GM23338 (cell line): Measurements from ENCODE around the gene FGF21. TPM values are rescaled to one million over a fixed set of nuclear protein-coding genes. Genes with fewer than 3 reads are reported as not detected.

ENCODE experiments used
- ATAC-seq: fragments of 200-7000 bp; cut with Tn5 transposase; 3 replicates; pipeline ENCODE4 v1.9.1; 2020
- DNase-seq: peaks from one replicate; pipeline ENCODE4 v3.0.0-alpha.2; 2015; ENCODE audit warnings: low spot score
- H2AFZ ChIP-seq: fragments of 200-600 bp; sonication (generic); 2 replicates; pipeline ENCODE4 v1.8.0; 2016; ENCODE audit warnings: antibody characterized with exemption, mild to moderate bottlenecking, moderate library complexity
- H3F3A ChIP-seq: fragments of 200-600 bp; sonication (generic); replicated peaks from 2 replicates; pipeline ENCODE4 v1.8.0; 2017; ENCODE audit warnings: antibody characterized with exemption, mixed run types, low read depth
- H3K27ac ChIP-seq: fragments of 200-600 bp; sonication (generic); 2 replicates; pipeline ENCODE4 v1.6.1; 2016; ENCODE audit warnings: low read depth
- H3K27me3 ChIP-seq: fragments of 200-600 bp; sonication (generic); 2 replicates; pipeline ENCODE4 v1.8.0; 2016; ENCODE audit warnings: mild to moderate bottlenecking, mixed run types, moderate library complexity; ENCODE audit not compliant: insufficient read depth
- H3K36me3 ChIP-seq: fragments of 200-600 bp; sonication (generic); 2 replicates; pipeline ENCODE4 v1.8.0; 2016; ENCODE audit warnings: mild to moderate bottlenecking; ENCODE audit not compliant: insufficient read depth
- H3K4me1 ChIP-seq: fragments of 200-600 bp; sonication (generic); 2 replicates; pipeline ENCODE4 v1.8.0; 2016; ENCODE audit warnings: mild to moderate bottlenecking, moderate library complexity; ENCODE audit not compliant: insufficient read depth
- H3K4me2 ChIP-seq: fragments of 200-600 bp; sonication (generic); 2 replicates; pipeline ENCODE4 v1.7.1; 2017; ENCODE audit warnings: mixed run types
- H3K4me3 ChIP-seq: fragments of 200-600 bp; sonication (generic); 2 replicates; pipeline ENCODE4 v1.6.1; 2016; ENCODE audit warnings: mixed run types
- H3K79me2 ChIP-seq: fragments of 200-600 bp; sonication (generic); replicated peaks from 2 replicates; pipeline ENCODE4 v1.8.0; 2017; ENCODE audit warnings: mild to moderate bottlenecking; ENCODE audit not compliant: insufficient read depth
- H3K9me2 ChIP-seq: fragments of 200-600 bp; sonication (generic); 2 replicates; pipeline ENCODE4 v1.8.0; 2017; ENCODE audit not compliant: insufficient read depth
- H4K20me1 ChIP-seq: fragments of 200-600 bp; sonication (generic); replicated peaks from 2 replicates; pipeline ENCODE4 v1.8.0; 2017; ENCODE audit warnings: mild to moderate bottlenecking; ENCODE audit not compliant: insufficient read depth
- H3K27ac Mint-ChIP-seq: 2 replicates; pipeline ENCODE4 v1.8.0; 2020; ENCODE audit warnings: inconsistent platforms, mild to moderate bottlenecking, moderate library complexity, mixed read lengths
- H3K27me3 Mint-ChIP-seq: 3 replicates; pipeline ENCODE4 v1.8.0; 2022; ENCODE audit warnings: low read depth, mild to moderate bottlenecking, moderate library complexity, mixed read lengths, inconsistent platforms; ENCODE audit not compliant: insufficient read depth, poor library complexity
- H3K36me3 Mint-ChIP-seq: 3 replicates; pipeline ENCODE4 v1.8.0; 2021; ENCODE audit warnings: low read depth, mild to moderate bottlenecking, inconsistent platforms, moderate library complexity, mixed read lengths
- H3K4me1 Mint-ChIP-seq: 3 replicates; pipeline ENCODE4 v1.8.0; 2020; ENCODE audit warnings: mild to moderate bottlenecking, inconsistent platforms, mixed read lengths
- H3K4me3 Mint-ChIP-seq: 3 replicates; pipeline ENCODE4 v1.8.0; 2021; ENCODE audit warnings: moderate library complexity, mild to moderate bottlenecking, inconsistent platforms, mixed read lengths
- H3K9me3 Mint-ChIP-seq: 3 replicates; pipeline ENCODE4 v1.8.0; 2020; ENCODE audit warnings: moderate library complexity, mild to moderate bottlenecking, inconsistent platforms, mixed read lengths
- CREB1 ChIP-seq: fragments of 250-450 bp; sonication (Bioruptor Pico); IDR thresholded peaks from 2 replicates; pipeline ENCODE4 v1.5.0; 2020; ENCODE audit warnings: low read depth, mild to moderate bottlenecking, moderate library complexity
- EZH2phosphoT487 ChIP-seq: fragments of 200-600 bp; sonication (generic); IDR thresholded peaks from one replicate; pipeline ENCODE4 v1.8.1; 2018; ENCODE audit warnings: antibody characterized with exemption; ENCODE audit not compliant: unreplicated experiment
- JUNB ChIP-seq: IDR thresholded peaks from one replicate; pipeline ENCODE4 v1.6.1; 2016; ENCODE audit warnings: antibody characterized with exemption; ENCODE audit not compliant: unreplicated experiment
- NANOG ChIP-seq: IDR thresholded peaks from 2 replicates; pipeline ENCODE4 v1.6.1; 2016; ENCODE audit warnings: antibody characterized with exemption, borderline replicate concordance
- POLR2AphosphoS5 ChIP-seq: IDR thresholded peaks from 2 replicates; pipeline ENCODE4 v1.6.1; 2016; ENCODE audit warnings: antibody characterized with exemption, low read depth
- STAT1 ChIP-seq: IDR thresholded peaks from one replicate; pipeline ENCODE4 v1.6.1; 2016; ENCODE audit warnings: antibody characterized with exemption; ENCODE audit not compliant: unreplicated experiment
- ZNF331 ChIP-seq: fragments of 250-450 bp; sonication (Bioruptor Pico); IDR thresholded peaks from 2 replicates; pipeline ENCODE4 v1.5.0; 2020; ENCODE audit warnings: low read depth, mild to moderate bottlenecking, moderate library complexity
- polyA plus RNA-seq: library from polyadenylated mRNA; unstranded; fragments of >200 nt; fragmentation: Nextera tagmentation; extraction: Ambion mirVana; gene quantifications from 2 replicates; pipeline ENCODE4 v1.2.1, GENCODE V29; 2016
- total RNA-seq: library from RNA; depleted of rRNA; stranded (reverse); fragments of >200 nt; shearing (Covaris generic); gene quantifications from 2 replicates; pipeline ENCODE4 v1.2.3, GENCODE V29; 2014
- TF ChIP-seq, protein P1 (sequence below): fragments of 250-450 bp; sonication (Bioruptor Pico); IDR thresholded peaks from 2 replicates; pipeline ENCODE4 v1.5.0; 2020; ENCODE audit warnings: mild to moderate bottlenecking, moderate library complexity
- TF ChIP-seq, protein P2 (sequence below): IDR thresholded peaks from 2 replicates; pipeline ENCODE4 v1.6.1; 2016; ENCODE audit warnings: antibody characterized with exemption
- TF ChIP-seq, protein P3 (sequence below): IDR thresholded peaks from one replicate; pipeline ENCODE4 v1.6.1; 2018; ENCODE audit warnings: antibody characterized with exemption; ENCODE audit not compliant: unreplicated experiment

The FGF21 gene
- total and polyA plus RNA-seq, 2 experiments from 2014 or later, result 0.78 to 1.3 TPM

DNA sequence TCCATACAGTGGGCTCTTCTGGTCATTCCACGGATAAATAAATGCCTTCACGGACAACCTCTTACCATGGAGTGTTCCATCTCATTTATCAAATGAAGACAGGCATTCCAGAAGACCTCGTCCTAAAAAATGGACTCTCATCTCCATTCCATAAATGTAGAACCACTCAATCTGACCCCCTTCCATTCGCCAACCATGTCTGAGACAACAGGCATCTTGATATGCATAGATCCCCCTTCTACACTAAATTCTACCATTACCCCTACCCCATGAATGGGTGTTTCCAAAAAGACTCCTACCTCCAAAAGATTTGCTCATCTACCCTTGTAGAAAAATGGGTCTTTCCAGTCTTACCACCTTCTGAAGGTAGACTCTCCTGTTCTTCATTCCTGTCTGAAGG lies 23.9 kb upstream of the FGF21 start (continued):
- TF ChIP-seq, protein P1, sequence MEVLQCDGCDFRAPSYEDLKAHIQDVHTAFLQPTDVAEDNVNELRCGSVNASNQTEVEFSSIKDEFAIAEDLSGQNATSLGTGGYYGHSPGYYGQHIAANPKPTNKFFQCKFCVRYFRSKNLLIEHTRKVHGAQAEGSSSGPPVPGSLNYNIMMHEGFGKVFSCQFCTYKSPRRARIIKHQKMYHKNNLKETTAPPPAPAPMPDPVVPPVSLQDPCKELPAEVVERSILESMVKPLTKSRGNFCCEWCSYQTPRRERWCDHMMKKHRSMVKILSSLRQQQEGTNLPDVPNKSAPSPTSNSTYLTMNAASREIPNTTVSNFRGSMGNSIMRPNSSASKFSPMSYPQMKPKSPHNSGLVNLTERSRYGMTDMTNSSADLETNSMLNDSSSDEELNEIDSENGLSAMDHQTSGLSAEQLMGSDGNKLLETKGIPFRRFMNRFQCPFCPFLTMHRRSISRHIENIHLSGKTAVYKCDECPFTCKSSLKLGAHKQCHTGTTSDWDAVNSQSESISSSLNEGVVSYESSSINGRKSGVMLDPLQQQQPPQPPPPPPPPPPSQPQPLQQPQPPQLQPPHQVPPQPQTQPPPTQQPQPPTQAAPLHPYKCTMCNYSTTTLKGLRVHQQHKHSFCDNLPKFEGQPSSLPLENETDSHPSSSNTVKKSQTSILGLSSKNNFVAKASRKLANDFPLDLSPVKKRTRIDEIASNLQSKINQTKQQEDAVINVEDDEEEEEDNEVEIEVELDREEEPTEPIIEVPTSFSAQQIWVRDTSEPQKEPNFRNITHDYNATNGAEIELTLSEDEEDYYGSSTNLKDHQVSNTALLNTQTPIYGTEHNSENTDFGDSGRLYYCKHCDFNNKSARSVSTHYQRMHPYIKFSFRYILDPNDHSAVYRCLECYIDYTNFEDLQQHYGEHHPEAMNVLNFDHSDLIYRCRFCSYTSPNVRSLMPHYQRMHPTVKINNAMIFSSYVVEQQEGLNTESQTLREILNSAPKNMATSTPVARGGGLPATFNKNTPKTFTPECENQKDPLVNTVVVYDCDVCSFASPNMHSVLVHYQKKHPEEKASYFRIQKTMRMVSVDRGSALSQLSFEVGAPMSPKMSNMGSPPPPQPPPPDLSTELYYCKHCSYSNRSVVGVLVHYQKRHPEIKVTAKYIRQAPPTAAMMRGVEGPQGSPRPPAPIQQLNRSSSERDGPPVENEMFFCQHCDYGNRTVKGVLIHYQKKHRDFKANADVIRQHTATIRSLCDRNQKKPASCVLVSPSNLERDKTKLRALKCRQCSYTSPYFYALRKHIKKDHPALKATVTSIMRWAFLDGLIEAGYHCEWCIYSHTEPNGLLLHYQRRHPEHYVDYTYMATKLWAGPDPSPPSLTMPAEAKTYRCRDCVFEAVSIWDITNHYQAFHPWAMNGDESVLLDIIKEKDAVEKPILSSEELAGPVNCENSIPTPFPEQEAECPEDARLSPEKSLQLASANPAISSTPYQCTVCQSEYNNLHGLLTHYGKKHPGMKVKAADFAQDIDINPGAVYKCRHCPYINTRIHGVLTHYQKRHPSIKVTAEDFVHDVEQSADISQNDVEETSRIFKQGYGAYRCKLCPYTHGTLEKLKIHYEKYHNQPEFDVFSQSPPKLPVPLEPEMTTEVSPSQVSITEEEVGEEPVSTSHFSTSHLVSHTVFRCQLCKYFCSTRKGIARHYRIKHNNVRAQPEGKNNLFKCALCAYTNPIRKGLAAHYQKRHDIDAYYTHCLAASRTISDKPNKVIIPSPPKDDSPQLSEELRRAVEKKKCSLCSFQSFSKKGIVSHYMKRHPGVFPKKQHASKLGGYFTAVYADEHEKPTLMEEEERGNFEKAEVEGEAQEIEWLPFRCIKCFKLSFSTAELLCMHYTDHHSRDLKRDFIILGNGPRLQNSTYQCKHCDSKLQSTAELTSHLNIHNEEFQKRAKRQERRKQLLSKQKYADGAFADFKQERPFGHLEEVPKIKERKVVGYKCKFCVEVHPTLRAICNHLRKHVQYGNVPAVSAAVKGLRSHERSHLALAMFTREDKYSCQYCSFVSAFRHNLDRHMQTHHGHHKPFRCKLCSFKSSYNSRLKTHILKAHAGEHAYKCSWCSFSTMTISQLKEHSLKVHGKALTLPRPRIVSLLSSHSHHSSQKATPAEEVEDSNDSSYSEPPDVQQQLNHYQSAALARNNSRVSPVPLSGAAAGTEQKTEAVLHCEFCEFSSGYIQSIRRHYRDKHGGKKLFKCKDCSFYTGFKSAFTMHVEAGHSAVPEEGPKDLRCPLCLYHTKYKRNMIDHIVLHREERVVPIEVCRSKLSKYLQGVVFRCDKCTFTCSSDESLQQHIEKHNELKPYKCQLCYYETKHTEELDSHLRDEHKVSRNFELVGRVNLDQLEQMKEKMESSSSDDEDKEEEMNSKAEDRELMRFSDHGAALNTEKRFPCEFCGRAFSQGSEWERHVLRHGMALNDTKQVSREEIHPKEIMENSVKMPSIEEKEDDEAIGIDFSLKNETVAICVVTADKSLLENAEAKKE (CRISPR knock-in tag), result no peak
- TF ChIP-seq ZNF331 (no peak), POLR2AphosphoS5 (no peak), NANOG (no peak)

DNA sequence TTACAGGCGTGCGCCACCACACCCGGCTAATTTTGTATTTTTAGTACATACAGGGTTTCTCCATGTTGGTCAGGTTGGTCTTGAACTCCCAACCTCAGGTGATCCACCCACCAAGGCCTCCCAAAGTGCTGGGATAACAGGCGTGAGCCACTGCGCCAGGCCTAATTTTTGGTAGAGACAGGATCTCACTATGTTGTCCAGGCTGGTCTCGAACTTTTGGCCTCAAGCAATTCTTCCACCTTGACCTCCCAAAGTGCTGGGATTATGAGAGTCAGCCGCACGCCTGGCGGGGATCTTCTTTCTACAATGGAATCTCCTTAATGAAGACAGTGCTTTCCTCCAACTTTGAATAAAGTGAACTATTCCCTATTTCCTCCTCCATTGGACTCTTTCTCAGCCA lies 20.7 kb upstream of the FGF21 start:
- H3K36me3 Mint-ChIP-seq, result peaks cover 4% of the 10 kb centered on the region
- H3K4me1 Mint-ChIP-seq, result peaks cover 18% of the 10 kb centered on the region
- peak overlapping the region; percentile 77 for H3K4me3 Mint-ChIP-seq
- Histone ChIP-seq H4K20me1 (no peaks in the 10 kb centered on the region), H3K36me3 (no peaks in the 10 kb centered on the region), H3K79me2 (no peaks in the 10 kb centered on the region), H3K9me2 (peaks cover 2% of the 10 kb centered on the region; the same call in 1 of the 2 replicates), H3K4me2 (no peak overlapping the region), H2AFZ (no peak overlapping the region), H3K27me3 (peaks cover 16% of the 10 kb centered on the region), H3F3A (peaks cover 18% of the 10 kb centered on the region; the same call in 1 of the 2 replicates), H3K27ac (no peak overlapping the region), H3K4me1 (peaks cover 14% of the 10 kb centered on the region), H3K4me3 (peak overlapping the region; percentile 68)
- DNase-seq, result no peak
- no peak for ATAC-seq
- peaks cover 27% of the 10 kb centered on the region for H3K27me3 Mint-ChIP-seq
- H3K27ac Mint-ChIP-seq, result peak overlapping the region; percentile 10; the same call in 1 of the 2 replicates
- peaks cover 5% of the 10 kb centered on the region for H3K9me3 Mint-ChIP-seq
- TF ChIP-seq STAT1 (no peak), ZNF331 (no peak), POLR2AphosphoS5 (no peak), CREB1 (no peak), JUNB (no peak), EZH2phosphoT487 (no peak)
- TF ChIP-seq, protein P2, sequence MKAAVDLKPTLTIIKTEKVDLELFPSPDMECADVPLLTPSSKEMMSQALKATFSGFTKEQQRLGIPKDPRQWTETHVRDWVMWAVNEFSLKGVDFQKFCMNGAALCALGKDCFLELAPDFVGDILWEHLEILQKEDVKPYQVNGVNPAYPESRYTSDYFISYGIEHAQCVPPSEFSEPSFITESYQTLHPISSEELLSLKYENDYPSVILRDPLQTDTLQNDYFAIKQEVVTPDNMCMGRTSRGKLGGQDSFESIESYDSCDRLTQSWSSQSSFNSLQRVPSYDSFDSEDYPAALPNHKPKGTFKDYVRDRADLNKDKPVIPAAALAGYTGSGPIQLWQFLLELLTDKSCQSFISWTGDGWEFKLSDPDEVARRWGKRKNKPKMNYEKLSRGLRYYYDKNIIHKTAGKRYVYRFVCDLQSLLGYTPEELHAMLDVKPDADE, result no peak
- TF ChIP-seq, protein P3, sequence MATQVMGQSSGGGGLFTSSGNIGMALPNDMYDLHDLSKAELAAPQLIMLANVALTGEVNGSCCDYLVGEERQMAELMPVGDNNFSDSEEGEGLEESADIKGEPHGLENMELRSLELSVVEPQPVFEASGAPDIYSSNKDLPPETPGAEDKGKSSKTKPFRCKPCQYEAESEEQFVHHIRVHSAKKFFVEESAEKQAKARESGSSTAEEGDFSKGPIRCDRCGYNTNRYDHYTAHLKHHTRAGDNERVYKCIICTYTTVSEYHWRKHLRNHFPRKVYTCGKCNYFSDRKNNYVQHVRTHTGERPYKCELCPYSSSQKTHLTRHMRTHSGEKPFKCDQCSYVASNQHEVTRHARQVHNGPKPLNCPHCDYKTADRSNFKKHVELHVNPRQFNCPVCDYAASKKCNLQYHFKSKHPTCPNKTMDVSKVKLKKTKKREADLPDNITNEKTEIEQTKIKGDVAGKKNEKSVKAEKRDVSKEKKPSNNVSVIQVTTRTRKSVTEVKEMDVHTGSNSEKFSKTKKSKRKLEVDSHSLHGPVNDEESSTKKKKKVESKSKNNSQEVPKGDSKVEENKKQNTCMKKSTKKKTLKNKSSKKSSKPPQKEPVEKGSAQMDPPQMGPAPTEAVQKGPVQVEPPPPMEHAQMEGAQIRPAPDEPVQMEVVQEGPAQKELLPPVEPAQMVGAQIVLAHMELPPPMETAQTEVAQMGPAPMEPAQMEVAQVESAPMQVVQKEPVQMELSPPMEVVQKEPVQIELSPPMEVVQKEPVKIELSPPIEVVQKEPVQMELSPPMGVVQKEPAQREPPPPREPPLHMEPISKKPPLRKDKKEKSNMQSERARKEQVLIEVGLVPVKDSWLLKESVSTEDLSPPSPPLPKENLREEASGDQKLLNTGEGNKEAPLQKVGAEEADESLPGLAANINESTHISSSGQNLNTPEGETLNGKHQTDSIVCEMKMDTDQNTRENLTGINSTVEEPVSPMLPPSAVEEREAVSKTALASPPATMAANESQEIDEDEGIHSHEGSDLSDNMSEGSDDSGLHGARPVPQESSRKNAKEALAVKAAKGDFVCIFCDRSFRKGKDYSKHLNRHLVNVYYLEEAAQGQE, result no peak
